Upper lobe of right lung (tissue), 1 donor: ENCODE measurements around the gene MAP3K9. TPM values are rescaled to one million over a fixed set of nuclear protein-coding genes. Genes with fewer than 3 reads are reported as not detected.
A peak's percentile ranks its signal among the peaks of the same experiment; 100 is the strongest.

ENCODE experiments used
- ATAC-seq: fragments of 200-7000 bp; cut with Tn5 transposase; one replicate; pipeline ENCODE4 v1.9.1; 2020; ENCODE audit warnings: mild to moderate bottlenecking, moderate library complexity
- DNase-seq: peaks from one replicate; pipeline ENCODE4 v3.0.0-alpha.2; 2020
- H3K27ac ChIP-seq: fragments of 200-600 bp; one replicate; pipeline ENCODE4 v1.8.0; 2022
- H3K27me3 ChIP-seq: fragments of 200-600 bp; one replicate; pipeline ENCODE4 v1.8.0; 2022; ENCODE audit warnings: mild to moderate bottlenecking
- H3K36me3 ChIP-seq: fragments of 200-600 bp; one replicate; pipeline ENCODE4 v1.8.0; 2022
- H3K4me1 ChIP-seq: fragments of 200-600 bp; one replicate; pipeline ENCODE4 v1.8.0; 2022
- H3K4me3 ChIP-seq: fragments of 200-600 bp; one replicate; pipeline ENCODE4 v1.8.0; 2022; ENCODE audit warnings: mild to moderate bottlenecking
- H3K9me3 ChIP-seq: fragments of 200-600 bp; one replicate; pipeline ENCODE4 v1.8.0; 2022
- intact Hi-C: fragments of 100-400 bp; cut with DNase I; formaldehyde crosslinking; loops from one replicate; pipeline ENCODE4 v1.11.0; 2022
- total RNA-seq: library from RNA; stranded (reverse); fragmentation: NEBNext Ultra II Directional; extraction: Animal tissue kit (Norgen Biotek cat#: 25700); gene quantifications from one replicate; pipeline ENCODE4 v1.2.1, GENCODE V29; 2021
- TF ChIP-seq, protein P1 (sequence below): fragments of 200-600 bp; IDR thresholded peaks from one replicate; pipeline ENCODE4 v1.8.0; 2022; ENCODE audit warnings: antibody characterized with exemption
- donor health status: DM: no; HTN: yes; CAD: no; lungs with severe emphysema.

The MAP3K9 gene
- total RNA-seq, 1 donor from 2014 or later: 12.0 TPM

- no peaks in the 10 kb centered on the region for H3K27me3 ChIP-seq
- TF ChIP-seq, protein P1, sequence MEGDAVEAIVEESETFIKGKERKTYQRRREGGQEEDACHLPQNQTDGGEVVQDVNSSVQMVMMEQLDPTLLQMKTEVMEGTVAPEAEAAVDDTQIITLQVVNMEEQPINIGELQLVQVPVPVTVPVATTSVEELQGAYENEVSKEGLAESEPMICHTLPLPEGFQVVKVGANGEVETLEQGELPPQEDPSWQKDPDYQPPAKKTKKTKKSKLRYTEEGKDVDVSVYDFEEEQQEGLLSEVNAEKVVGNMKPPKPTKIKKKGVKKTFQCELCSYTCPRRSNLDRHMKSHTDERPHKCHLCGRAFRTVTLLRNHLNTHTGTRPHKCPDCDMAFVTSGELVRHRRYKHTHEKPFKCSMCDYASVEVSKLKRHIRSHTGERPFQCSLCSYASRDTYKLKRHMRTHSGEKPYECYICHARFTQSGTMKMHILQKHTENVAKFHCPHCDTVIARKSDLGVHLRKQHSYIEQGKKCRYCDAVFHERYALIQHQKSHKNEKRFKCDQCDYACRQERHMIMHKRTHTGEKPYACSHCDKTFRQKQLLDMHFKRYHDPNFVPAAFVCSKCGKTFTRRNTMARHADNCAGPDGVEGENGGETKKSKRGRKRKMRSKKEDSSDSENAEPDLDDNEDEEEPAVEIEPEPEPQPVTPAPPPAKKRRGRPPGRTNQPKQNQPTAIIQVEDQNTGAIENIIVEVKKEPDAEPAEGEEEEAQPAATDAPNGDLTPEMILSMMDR: no peak
- H3K27ac ChIP-seq: no peak overlapping the region
- H3K36me3 ChIP-seq: no peaks in the 10 kb centered on the region
- ATAC-seq (no peak), DNase-seq (no peak)
- intact Hi-C loops: no loop called here
- no peaks in the 10 kb centered on the region for H3K9me3 ChIP-seq
- no peak overlapping the region for H3K4me3 ChIP-seq
- H3K4me1 ChIP-seq: no peaks in the 10 kb centered on the region
Observed at GRCh38 chr14:70726651-70727375, 82.5 kb downstream of the MAP3K9 start.

DNA sequence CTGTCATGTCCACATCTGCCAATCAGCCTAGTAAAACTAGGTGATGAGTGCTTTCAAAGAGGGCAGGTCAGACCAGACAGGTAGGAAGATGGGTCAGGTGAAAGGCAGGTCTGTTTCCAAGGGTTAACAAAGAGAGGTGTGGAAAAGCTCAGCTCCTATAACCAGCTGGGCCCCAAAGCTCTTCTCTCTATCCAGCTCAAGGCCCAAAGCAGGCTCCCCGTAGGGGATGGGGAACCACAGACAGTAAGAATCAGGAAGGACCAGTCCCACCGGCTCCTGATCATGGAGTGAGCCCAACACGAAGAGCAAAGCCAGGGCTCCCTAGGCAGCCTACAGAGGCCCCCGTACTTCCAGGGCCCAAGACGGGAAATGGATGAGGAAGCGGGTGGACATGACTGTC, 84.4 kb downstream of the MAP3K9 start:
- no peaks in the 10 kb centered on the region for H3K4me1 ChIP-seq
- no peaks in the 10 kb centered on the region for H3K9me3 ChIP-seq
- no peak for DNase-seq
- ATAC-seq: no peak
- TF ChIP-seq, protein P1: no peak
- H3K36me3 ChIP-seq: no peaks in the 10 kb centered on the region
- H3K27ac ChIP-seq: no peak overlapping the region
- intact Hi-C loops: no loop called here
- H3K27me3 ChIP-seq: no peaks in the 10 kb centered on the region
- no peak overlapping the region for H3K4me3 ChIP-seq

GRCh38 chr14:70724110-70724509, 85.2 kb downstream of the MAP3K9 start:
- peak; percentile 58 for ATAC-seq
- no peaks in the 10 kb centered on the region for H3K36me3 ChIP-seq
- DNase-seq: no peak
- TF ChIP-seq, protein P1: no peak
- no peak overlapping the region for H3K4me3 ChIP-seq
- no peaks in the 10 kb centered on the region for H3K9me3 ChIP-seq
- H3K4me1 ChIP-seq: no peaks in the 10 kb centered on the region
- H3K27me3 ChIP-seq: no peaks in the 10 kb centered on the region
- no peak overlapping the region for H3K27ac ChIP-seq
- intact Hi-C loops: no loop called here

DNA sequence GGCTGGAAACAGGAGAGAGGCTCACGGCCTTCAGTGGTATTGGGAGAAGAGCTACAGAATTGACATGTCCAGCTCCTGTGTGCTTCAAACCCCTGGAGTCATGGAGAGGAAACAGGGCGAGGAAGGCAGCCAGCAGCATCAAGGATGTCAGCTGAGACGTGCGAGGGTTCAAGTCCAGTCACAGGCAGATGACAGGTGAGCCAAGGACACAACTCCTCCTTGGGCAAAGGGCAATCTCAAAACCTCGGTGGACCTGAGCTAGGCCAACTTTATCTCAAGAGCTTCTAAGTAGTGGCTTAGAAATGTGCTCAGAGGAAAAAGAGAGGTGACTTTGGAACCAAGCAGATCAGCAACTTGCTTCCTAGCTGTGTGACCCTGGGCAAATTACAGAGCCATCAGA, 86.0 kb downstream of the MAP3K9 start:
- intact Hi-C loops: no loop called here
- DNase-seq: no peak
- Histone ChIP-seq H3K4me3 (no peak overlapping the region), H3K9me3 (no peaks in the 10 kb centered on the region), H3K27ac (no peak overlapping the region), H3K27me3 (no peaks in the 10 kb centered on the region), H3K36me3 (no peaks in the 10 kb centered on the region), H3K4me1 (no peaks in the 10 kb centered on the region)
- no peak for ATAC-seq
- TF ChIP-seq, protein P1: no peak

DNA sequence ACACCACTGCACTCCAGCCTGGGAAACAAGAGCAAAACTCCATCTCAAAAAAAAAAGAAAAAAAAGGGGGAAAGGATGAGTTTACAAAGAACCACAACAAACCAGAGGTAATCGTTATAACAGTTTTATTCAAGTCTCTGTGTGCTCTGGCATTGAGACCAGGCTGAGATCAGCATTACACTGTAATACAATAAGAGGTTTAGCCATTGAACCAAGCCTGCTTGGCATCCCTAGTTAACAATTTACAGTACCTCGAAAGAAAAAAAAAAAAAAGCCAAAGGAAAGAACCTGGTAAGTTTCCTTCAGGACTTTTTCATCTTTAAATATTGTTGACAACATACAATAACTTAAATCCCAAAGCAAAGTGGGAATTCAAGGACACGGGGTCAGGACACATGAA, 86.9 kb downstream of the MAP3K9 start:
- H3K27me3 ChIP-seq: no peaks in the 10 kb centered on the region
- no peak for DNase-seq
- TF ChIP-seq, protein P1: no peak
- H3K9me3 ChIP-seq: no peaks in the 10 kb centered on the region
- no peaks in the 10 kb centered on the region for H3K4me1 ChIP-seq
- ATAC-seq: no peak
- no peaks in the 10 kb centered on the region for H3K36me3 ChIP-seq
- H3K27ac ChIP-seq: no peak overlapping the region
- H3K4me3 ChIP-seq: no peak overlapping the region
- intact Hi-C loops: no loop called here

DNA sequence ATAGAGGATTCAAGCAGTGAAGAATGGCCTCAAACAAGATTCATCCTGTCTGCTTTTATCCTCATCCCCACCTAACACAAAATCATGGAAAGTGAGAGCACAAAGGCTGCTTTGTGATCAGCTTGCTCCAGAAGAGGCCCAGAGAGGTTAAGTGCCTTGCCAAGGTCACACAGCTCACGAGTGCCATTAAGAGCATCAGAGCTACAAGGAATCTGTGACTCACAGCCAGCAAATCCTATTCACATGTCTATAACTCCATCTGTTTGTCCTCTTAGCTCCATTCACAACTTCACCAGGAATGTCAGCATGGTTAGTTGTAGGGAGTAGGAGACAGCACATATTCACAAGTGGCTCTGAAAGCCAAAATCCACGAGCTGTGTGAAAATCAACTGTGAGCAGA, 87.8 kb downstream of the MAP3K9 start:
- Histone ChIP-seq H3K4me1 (peaks cover 3% of the 10 kb centered on the region), H3K36me3 (no peaks in the 10 kb centered on the region), H3K27me3 (no peaks in the 10 kb centered on the region), H3K4me3 (no peak overlapping the region), H3K9me3 (no peaks in the 10 kb centered on the region), H3K27ac (no peak overlapping the region)
- intact Hi-C loops: no loop called here
- ATAC-seq: no peak
- TF ChIP-seq, protein P1: no peak
- DNase-seq: no peak
